ENCODE measurements around the gene WDR93. TPM values are rescaled to one million over a fixed set of nuclear protein-coding genes. Genes with fewer than 3 reads are reported as not detected.

The WDR93 gene
- total RNA-seq, 1 donor from 2014 or later = 0.16 TPM

- ATAC-seq (ENCODE audit: low read depth) (peak; percentile 43), DNase-seq (peak; percentile 61)
- ChIA-PET POLR2A (interaction anchor here (0.6 kb wide), 1 partner anchor 421 kb away, joined by 4 read pairs; no protein-coding TSS in a partner anchor), CTCF (interaction anchor here (1.1 kb wide), 1 partner anchor 99 kb away, joined by 7 read pairs; no protein-coding TSS in a partner anchor)
- no peaks in the 10 kb centered on the region for H3K36me3 Mint-ChIP-seq (ENCODE audit: low read depth)
- peaks cover 15% of the 10 kb centered on the region for H3K4me1 Mint-ChIP-seq
- no peak for TF ChIP-seq CTCF (IDR thresholded peaks at IDR 0.05)
- no peaks in the 10 kb centered on the region for H3K9me3 Mint-ChIP-seq
- peak within 1 kb of the TSS; percentile 77 for H3K4me3 Mint-ChIP-seq
- intact Hi-C loops (cut with micrococcal nuclease) = loop anchor here (2.0 kb wide), 1 partner anchor 38 kb away; the partner anchor contains the start of gene ANPEP
- H3K27ac Mint-ChIP-seq = no peak within 1 kb of the TSS
- H3K27me3 Mint-ChIP-seq = no peaks in the 10 kb centered on the region
Measured at GRCh38 chr15:89776274-89777072, 85.9 kb downstream of the WDR93 start, which contains the start of gene MESP2. Gene MESP2 (plus strand): TSS chr15:89776332. CDS start chr15:89776358, 26 bp downstream.

DNA sequence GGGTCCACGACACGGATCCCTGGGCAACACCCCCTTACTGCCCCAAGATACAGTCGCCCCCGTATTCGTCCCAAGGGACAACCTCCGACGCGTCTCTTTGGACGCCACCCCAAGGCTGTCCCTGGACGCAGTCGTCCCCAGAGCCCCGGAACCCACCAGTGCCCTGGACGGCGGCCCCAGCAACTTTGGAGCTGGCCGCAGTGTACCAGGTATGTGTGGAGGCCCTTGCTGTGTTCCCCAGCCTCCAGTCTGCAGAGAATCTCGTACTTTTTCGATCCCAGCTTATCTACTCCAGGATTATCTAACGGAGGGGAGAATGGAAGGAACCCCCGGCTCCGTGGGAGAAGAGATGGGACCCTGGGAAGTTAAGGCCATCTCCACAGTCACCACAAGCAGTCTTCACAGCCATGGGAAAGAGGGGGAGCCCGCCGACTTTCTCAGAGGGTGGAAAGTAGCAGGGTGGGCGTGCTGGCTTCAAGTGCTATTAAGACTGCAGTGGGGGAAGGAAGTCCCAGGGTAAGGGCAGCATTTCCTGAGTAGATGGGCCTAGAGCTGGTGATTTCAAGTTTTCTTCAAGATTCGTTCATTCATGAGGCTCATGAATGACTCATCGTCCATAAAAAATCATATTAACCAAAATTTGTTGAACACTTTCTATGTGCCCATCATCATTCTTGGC, 86.6 kb downstream of the WDR93 start:
- ATAC-seq (ENCODE audit: low read depth) (no peak), DNase-seq (no peak)
- Mint-ChIP-seq H3K4me3 (peak overlapping the region; percentile 44), H3K9me3 (no peaks in the 10 kb centered on the region), H3K36me3 (ENCODE audit: low read depth) (no peaks in the 10 kb centered on the region), H3K4me1 (peaks cover 21% of the 10 kb centered on the region), H3K27ac (no peak overlapping the region), H3K27me3 (no peaks in the 10 kb centered on the region)
- POLR2A ChIA-PET = interaction anchor here (0.6 kb wide), 1 partner anchor 420 kb away, joined by 4 read pairs; no protein-coding TSS in a partner anchor
- CTCF ChIA-PET = interaction anchor here (1.1 kb wide), 1 partner anchor 98 kb away, joined by 7 read pairs; no protein-coding TSS in a partner anchor
- no peak for TF ChIP-seq CTCF (IDR thresholded peaks at IDR 0.05)
- intact Hi-C loops (cut with micrococcal nuclease) = loop anchor here (2.0 kb wide), 1 partner anchor 38 kb away; the partner anchor contains the start of gene ANPEP

DNA sequence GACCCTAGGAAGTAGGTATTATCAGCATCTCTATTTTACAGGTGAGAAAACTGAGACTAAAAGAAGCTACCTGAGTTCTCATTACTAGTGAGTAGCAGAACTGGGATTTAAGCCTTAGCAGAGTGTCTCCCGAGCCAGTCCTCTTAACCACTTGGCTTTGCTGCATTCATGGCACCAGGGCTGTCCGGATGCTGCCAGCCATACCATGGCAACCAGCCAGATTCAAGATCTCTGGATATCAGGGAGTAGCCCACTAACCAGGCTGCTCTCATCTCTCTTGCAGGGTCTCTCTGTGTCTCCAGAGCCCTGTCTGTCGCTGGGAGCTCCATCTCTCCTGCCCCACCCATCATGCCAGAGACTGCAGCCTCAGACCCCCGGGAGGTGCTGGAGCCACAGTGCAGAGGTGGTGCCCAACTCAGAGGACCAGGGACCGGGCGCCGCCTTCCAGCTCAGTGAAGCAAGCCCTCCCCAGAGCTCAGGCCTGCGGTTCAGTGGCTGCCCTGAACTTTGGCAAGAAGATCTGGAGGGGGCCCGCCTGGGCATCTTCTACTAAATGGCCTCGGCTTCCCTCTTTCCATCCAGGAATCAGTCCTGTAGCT, 87.3 kb downstream of the WDR93 start:
- H3K27ac Mint-ChIP-seq = no peak overlapping the region
- no peaks in the 10 kb centered on the region for H3K36me3 Mint-ChIP-seq (ENCODE audit: low read depth)
- intact Hi-C loops (cut with micrococcal nuclease) = loop anchor here (2.0 kb wide), 1 partner anchor 37 kb away; the partner anchor contains the start of gene ANPEP
- DNase-seq (no peak), ATAC-seq (ENCODE audit: low read depth) (no peak)
- CTCF ChIA-PET = interaction anchor here (1.1 kb wide), 1 partner anchor 97 kb away, joined by 7 read pairs; no protein-coding TSS in a partner anchor
- TF ChIP-seq CTCF (IDR thresholded peaks at IDR 0.05) = no peak
- POLR2A ChIA-PET = no interaction called here
- peaks cover 26% of the 10 kb centered on the region for H3K4me1 Mint-ChIP-seq
- H3K27me3 Mint-ChIP-seq = no peaks in the 10 kb centered on the region
- no peaks in the 10 kb centered on the region for H3K9me3 Mint-ChIP-seq
- no peak overlapping the region for H3K4me3 Mint-ChIP-seq

DNA sequence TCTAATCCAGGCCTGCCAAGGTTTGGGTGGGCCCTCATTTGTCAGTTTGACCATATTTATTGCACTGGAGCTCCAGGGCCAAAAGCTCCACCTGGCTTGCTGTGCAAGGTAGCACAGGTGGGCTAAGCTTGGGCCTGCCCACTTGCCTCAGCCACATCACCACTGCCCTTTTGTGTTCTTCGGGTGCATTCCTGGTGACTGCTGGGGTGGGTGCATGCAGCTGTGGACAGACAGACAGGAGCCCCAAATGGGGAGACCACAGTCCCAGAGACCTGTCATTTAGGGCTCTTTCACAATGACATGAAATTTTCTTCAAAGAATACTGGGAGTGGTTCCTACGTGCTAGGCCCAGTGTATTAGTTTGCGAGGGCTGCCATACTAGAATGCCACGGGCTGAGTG, 88.2 kb downstream of the WDR93 start:
- ATAC-seq (ENCODE audit: low read depth) = no peak
- no peak overlapping the region for H3K27ac Mint-ChIP-seq
- ChIA-PET POLR2A (no interaction called here), CTCF (no interaction called here)
- DNase-seq = no peak
- H3K27me3 Mint-ChIP-seq = no peaks in the 10 kb centered on the region
- no peaks in the 10 kb centered on the region for H3K9me3 Mint-ChIP-seq
- intact Hi-C loops (cut with micrococcal nuclease) = no loop called here
- H3K4me1 Mint-ChIP-seq = peaks cover 34% of the 10 kb centered on the region
- no peaks in the 10 kb centered on the region for H3K36me3 Mint-ChIP-seq (ENCODE audit: low read depth)
- no peak overlapping the region for H3K4me3 Mint-ChIP-seq
- TF ChIP-seq CTCF (IDR thresholded peaks at IDR 0.05) = no peak

Data from activated B cell treated with CpG ODN at 0.5 μM for 24 hours (primary cell).